Measurements from ENCODE around the gene KDM2B. TPM values are rescaled to one million over a fixed set of nuclear protein-coding genes. Genes with fewer than 3 reads are reported as not detected.
A peak's percentile ranks its signal among the peaks of the same experiment; 100 is the strongest.

KDM2B gene
- total RNA-seq, 1 donor from 2014 or later, result 22.9 TPM

GRCh38 chr12:121534495-121535148 is 46.2 kb downstream of the KDM2B start:
- intact Hi-C loops (cut with DNase I), result no loop called here
- DNase-seq (ENCODE audit: low spot score) (no peak), ATAC-seq (no peak)

DNA sequence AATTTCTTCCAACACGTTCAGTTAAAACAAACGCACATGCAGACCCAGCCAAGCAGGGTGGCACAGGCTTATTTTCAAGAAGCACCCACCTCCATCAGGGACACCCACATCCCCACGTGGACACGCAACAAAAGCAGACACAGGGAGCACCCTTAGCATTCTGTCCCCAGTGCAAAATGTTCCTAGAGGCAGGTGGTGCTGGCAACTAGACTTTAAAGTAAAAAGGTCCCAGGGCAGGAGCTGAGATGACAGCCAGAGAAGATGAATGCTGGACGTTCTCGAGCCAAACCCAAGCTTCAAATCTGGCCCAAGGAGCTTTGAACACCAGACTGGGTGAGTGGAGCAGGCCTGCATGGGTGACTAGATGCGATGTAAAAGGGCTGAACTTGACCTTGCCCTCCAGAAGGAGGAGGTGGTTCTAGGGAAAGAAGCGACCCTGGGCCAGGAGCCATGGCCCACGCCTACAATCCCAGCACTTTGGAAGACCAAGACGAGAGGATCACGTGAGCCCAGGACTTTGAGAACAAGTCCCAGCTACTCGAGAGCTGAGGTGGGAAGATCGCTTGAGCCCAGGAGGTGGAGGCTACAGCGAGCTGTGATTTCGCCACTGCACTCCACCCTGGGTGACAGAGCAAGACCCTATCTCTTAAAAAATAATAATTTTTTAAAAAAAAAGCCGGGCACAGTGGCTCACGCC is 47.3 kb downstream of the KDM2B start:
- no peak for DNase-seq (ENCODE audit: low spot score)
- intact Hi-C loops (cut with DNase I), result no loop called here
- ATAC-seq, result no peak

DNA sequence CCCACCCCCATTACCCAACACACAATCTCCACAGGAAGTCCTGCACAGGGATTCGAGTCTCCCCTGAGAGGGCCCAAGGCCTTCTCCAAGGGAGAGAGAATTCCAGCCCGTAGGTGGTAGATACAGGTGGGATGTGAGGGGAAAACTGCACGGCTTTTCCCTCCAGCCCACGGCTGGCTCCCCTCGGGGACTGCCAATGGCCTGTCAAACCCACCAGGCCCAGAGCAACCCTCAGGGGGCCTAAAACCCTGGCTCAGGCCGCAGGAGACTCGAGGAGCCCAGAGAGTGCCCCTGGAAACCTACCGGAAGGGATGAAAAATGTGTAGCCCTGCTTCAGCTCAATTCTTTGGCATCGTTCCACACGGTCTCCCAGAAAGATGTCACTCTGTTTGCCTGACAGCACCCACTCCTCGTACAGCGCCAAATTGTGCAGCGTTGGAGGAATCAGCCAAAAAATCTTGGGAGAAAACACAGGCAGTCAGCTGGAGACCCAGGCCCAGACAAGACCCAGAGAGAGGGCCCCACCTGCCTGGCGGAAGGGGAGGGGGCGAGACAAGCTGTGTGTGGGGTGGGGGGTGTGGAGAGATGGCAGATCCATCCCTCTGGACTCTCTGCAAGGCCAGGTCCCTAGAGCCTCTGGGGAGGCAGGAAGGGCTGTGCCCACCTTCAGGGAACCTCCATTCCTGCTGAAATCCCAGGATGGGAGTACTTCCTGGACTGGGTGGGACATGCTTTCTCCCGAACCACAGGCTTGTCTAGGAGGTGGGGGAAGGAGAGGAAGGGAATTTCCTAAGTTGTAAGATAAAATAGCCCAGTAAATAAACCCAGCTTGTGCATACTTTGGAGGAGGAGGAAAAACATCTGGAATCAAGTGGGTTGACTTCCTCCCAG is 48.1 kb downstream of the KDM2B start:
- no peak for ATAC-seq
- no peak for DNase-seq (ENCODE audit: low spot score)
- intact Hi-C loops (cut with DNase I), result no loop called here

DNA sequence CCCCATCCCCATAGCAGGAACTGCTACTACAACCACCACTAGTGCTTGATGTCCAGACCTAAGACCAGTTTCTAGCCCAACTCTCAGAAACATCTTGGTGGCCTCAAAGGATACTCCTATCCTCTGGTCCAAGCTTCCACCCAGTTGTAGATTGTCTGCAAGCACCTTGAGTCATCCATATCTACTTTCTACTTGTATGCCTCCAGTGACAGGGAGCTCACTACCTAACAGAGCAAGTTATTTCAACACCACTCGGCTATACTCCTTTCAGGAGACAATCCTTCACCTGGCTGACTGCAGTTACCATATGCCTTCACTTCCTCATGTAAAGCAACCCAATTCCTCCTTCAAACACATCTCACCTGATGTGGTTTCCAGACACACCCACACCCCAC is 49.5 kb downstream of the KDM2B start:
- DNase-seq (ENCODE audit: low spot score), result no peak
- intact Hi-C loops (cut with DNase I), result no loop called here
- ATAC-seq, result no peak

DNA sequence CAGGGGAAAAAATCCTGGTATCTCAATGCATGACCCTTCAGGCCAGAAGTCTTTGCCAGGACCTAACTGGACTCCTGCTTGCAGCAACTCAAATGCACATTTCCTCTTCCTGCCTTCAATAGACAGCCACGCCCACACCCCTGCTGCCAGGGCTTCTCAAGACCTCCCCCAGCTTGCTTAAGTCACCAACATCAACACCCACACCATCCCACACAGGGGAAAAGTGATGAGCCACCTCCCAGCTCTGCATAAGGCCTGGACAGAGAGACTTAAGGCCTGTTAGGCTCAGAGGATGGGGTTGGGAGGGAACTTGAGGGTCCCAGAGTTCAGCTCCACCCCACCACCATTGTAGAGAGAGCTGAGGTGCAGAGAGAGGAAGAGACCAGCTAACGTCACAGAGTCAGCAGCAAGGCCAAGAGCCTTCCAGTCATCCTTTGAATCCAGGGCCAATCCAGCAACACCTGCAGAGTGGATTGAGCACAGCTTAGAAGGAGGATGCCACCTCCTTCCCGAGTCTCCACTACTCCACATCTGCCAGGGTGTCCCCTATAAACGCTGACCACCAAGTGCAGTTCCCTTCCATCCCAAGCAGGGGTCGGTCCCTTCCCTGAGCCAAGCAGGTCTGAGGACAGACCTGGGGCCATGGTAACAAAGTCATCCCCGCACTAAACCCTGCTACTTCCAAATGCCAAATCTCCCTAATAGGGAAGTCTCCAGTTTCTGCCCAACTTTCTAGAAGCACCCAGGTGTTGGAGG is 50.0 kb downstream of the KDM2B start:
- peak; percentile 38 for ATAC-seq
- intact Hi-C loops (cut with DNase I), result no loop called here

GRCh38 chr12:121529184-121529583 is 51.6 kb downstream of the KDM2B start:
- intact Hi-C loops (cut with DNase I), result no loop called here
- ATAC-seq, result no peak

More for the DNA sequence above, 50.0 kb downstream of the KDM2B start:
- DNase-seq (ENCODE audit: low spot score), result no peak

GRCh38 chr12:121525411-121525810 is 55.4 kb downstream of the KDM2B start:
- intact Hi-C loops (cut with DNase I), result no loop called here

More at GRCh38 chr12:121529184-121529583, 51.6 kb downstream of the KDM2B start:
- no peak for DNase-seq (ENCODE audit: low spot score)

GRCh38 chr12:121524196-121524916 is 56.5 kb downstream of the KDM2B start:
- peak; percentile 18 for ATAC-seq
- intact Hi-C loops (cut with DNase I), result no loop called here
- no peak for DNase-seq (ENCODE audit: low spot score)

More at GRCh38 chr12:121525411-121525810, 55.4 kb downstream of the KDM2B start:
- DNase-seq (ENCODE audit: low spot score), result no peak
- no peak for ATAC-seq

- peak; percentile 50 for ATAC-seq
- intact Hi-C loops (cut with DNase I), result no loop called here
- no peak for DNase-seq (ENCODE audit: low spot score)
These were observed 57.1 kb downstream of the KDM2B start for GRCh38 chr12:121523741-121524140.

- DNase-seq (ENCODE audit: low spot score) (no peak), ATAC-seq (peak; percentile 15)
- intact Hi-C loops (cut with DNase I), result no loop called here
These were observed 57.9 kb downstream of the KDM2B start for GRCh38 chr12:121522971-121523370.

DNA sequence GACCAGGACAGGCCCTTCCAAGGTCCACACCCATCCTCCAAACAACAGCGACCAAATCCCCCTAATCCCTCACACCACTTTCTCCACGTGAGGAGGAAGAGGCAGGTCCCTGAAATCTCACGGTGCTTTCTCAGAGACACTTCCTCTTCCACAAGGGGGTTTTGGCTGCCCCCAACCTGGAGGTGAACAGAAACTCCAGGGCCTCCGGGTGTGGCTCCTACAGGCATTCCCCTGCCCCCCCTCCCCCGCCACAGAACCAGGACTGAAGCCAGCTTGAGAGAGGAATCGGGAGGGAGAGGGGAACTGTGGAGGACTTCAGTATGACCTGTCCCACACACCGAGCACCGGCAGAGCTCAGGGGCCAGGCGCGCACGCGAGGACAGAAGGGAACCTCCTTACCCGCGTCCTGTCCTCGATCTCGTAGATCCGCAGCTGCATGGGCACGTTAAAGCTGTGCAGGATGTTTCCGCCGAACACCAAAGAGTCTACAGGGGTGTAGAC is 60.2 kb downstream of the KDM2B start:
- no peak for DNase-seq (ENCODE audit: low spot score)
- ATAC-seq, result no peak
- intact Hi-C loops (cut with DNase I), result no loop called here

- intact Hi-C loops (cut with DNase I), result no loop called here
- DNase-seq (ENCODE audit: low spot score) (no peak), ATAC-seq (no peak)
These were observed 60.7 kb downstream of the KDM2B start for GRCh38 chr12:121520119-121520518.

- DNase-seq (ENCODE audit: low spot score) (no peak), ATAC-seq (no peak)
- intact Hi-C loops (cut with DNase I), result no loop called here
These were observed 61.6 kb downstream of the KDM2B start for GRCh38 chr12:121519227-121519626.

GRCh38 chr12:121518656-121519055 is 62.2 kb downstream of the KDM2B start:
- intact Hi-C loops (cut with DNase I), result no loop called here
- no peak for DNase-seq (ENCODE audit: low spot score)
- no peak for ATAC-seq

DNA sequence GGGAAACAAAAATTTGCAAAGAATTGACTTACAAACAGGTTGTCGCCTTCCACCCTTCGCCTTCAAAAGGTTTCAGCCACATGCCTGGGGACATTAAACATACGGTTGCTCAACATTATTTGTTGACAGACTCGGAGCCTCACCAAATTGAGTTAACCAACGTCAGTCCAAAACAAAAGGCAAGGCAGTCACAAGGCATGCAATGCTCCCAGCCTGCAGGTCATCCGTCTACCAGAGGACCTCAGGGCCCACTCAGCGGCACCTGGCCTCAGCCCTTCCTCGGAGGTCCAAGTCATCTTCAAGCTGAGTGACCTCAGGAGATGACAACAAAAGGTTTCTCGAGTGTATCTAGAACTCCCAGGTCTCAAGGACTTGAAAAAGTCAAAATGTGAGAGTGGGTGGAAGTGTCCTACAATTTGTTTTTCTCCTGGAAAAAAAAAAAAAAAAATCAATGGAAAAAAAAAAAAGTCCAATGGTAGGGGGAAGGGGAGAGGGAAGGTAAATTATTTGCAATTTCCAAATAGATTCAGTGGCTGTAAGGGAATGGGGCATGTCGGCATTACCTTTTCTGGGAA is 64.3 kb downstream of the KDM2B start:
- no peak for ATAC-seq
- intact Hi-C loops (cut with DNase I), result no loop called here
- no peak for DNase-seq (ENCODE audit: low spot score)

- intact Hi-C loops (cut with DNase I), result no loop called here
- ATAC-seq, result no peak
- no peak for DNase-seq (ENCODE audit: low spot score)
These were observed 65.2 kb downstream of the KDM2B start for GRCh38 chr12:121515615-121516014.

DNA sequence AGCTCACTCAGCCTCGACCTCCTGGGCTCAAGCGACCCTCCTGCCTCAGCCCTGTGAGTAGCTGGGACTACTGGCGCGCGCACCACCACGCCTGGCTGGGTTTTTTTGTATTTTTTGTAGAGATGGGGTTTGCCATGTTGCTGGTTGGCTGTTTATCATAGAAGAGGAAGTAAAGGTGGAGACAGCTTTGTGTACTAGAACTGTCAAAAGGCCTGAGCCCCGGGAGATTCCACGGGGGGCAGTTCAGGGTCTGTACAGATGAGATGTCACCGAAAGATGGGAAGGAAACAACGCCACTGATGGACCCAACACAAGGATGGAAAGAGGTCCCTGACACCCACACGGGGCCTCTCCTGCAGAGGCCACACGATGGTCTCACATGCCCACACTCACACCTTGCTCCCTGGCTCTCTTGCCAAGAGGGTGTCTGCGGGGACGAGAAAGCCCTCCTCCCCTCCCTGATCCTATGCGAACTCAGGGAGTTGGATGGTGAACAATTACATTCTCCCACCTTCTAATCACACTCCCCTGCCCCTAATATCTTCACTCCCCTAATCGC is 66.6 kb downstream of the KDM2B start:
- DNase-seq (ENCODE audit: low spot score) (no peak), ATAC-seq (no peak)
- intact Hi-C loops (cut with DNase I), result no loop called here
